Measurements from ENCODE around the gene EFCAB6. TPM values are rescaled to one million over a fixed set of nuclear protein-coding genes. Genes with fewer than 3 reads are reported as not detected.

The EFCAB6 gene
- total and polyA plus RNA-seq, 2 donors (not counting 3 experiments of a cell fraction or from before 2014, with no cell fraction given): 0.07 to 0.31 TPM

DNA sequence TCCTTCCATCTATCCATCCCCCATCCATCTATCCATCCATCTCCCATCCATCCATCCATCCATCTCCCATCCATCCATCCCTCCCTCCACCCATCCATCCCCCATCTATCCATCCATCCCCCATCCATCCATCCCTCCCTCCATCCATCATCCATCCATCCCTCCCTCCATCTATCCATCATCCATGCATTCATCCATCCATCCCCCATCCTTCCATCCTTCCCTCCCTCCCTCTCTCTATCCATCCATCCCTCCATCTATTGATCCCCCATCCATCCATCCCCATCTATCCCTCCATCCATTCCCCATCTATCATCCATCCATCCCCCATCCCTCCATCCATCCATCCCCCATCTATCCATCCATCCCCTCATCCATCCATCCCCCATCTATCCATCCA, 303.6 kb downstream of the EFCAB6 start:
- H3K4me3 ChIP-seq (replicated peaks in 1 of 3; ENCODE audit: insufficient read depth in 1 of 3, low read depth in 1 of 3, low read length in 3 of 3): no peak overlapping the region
- intact Hi-C loops (cut with micrococcal nuclease): no loop called here
- no peak overlapping the region for H3K9ac ChIP-seq (replicated peaks; ENCODE audit: extremely low read depth, insufficient read depth, low read length)
- FAIRE-seq: no peak
- no peak overlapping the region for H3K27ac ChIP-seq (ENCODE audit: insufficient read depth, low read depth, low read length)
- H3K79me2 ChIP-seq (ENCODE audit: control insufficient read depth, insufficient read depth, low read length): no peaks in the 10 kb centered on the region
- H4K20me1 ChIP-seq (replicated peaks; ENCODE audit: control insufficient read depth, extremely low read depth, insufficient read depth, low read length): no peaks in the 10 kb centered on the region
- no peaks in the 10 kb centered on the region for H3K27me3 ChIP-seq (ENCODE audit: control insufficient read depth in 2 of 2, insufficient read depth in 2 of 2, low read length in 2 of 2)
- dilution Hi-C loops (cut with MboI; ENCODE audit: extremely low pct_ligation_motif_present, low sequenced_read_pairs): no loop called here
- H3K36me3 ChIP-seq (ENCODE audit: control insufficient read depth in 2 of 2, extremely low read depth in 1 of 2, insufficient read depth in 2 of 2, low read length in 2 of 2): no peaks in the 10 kb centered on the region
- DNase-seq (ENCODE audit: low read depth, low spot score): no peak
- ChIA-PET CTCF (no interaction called here), POLR2A (no interaction called here)
- H2AFZ ChIP-seq (ENCODE audit: low read depth, low read length): no peak overlapping the region
- no peaks in the 10 kb centered on the region for H3K9me1 ChIP-seq (replicated peaks; ENCODE audit: control insufficient read depth, extremely low read depth, insufficient read depth, low read length)
- peaks cover 5% of the 10 kb centered on the region for H3K9me3 ChIP-seq (replicated peaks; ENCODE audit: control insufficient read depth, insufficient read depth, low read length)
- H3K4me1 ChIP-seq (ENCODE audit: control insufficient read depth, extremely low read depth, insufficient read depth, low read length): no peaks in the 10 kb centered on the region
- TF ChIP-seq JUN (IDR thresholded peaks at IDR 0.05; ENCODE audit: borderline replicate concordance, insufficient read depth, insufficient read length, low read depth): no peak
- TF ChIP-seq EZH2 (IDR thresholded peaks at IDR 0.05; ENCODE audit: borderline replicate concordance, low read depth, low read length, severe bottlenecking): no peak
- TF ChIP-seq FOS (IDR thresholded peaks at IDR 0.05; ENCODE audit: borderline replicate concordance, insufficient read depth, low read length): no peak
- TF ChIP-seq POLR2A (IDR thresholded peaks at IDR 0.05; ENCODE audit: low read depth, low read length): no peak
- TF ChIP-seq MYC (IDR thresholded peaks at IDR 0.05; ENCODE audit: low read depth, low read length): no peak
- no TSS peak for BruUV-seq (replicated peaks)
- no peak overlapping the region for H3K4me2 ChIP-seq (ENCODE audit: insufficient read depth, low read length)

DNA sequence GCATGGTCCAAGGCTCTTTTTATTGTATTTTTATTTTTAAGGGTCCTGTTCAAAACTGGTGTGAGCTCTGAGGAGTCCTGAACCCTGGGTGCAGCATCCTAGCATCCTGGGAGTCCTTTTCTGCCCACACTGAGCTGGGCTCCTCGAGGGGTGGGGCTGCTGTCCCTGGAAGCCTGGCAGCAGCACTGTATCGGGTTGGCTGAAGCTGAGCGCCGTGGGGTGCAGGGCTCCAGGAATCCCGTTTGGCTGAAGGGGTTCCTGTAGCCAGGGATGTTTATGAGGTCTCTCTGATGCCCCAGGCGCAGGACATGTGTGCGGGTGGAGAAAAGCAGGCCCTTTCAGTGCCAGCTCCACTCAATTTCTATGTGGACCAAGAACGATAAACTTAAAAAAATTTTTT, 304.9 kb downstream of the EFCAB6 start:
- POLR2A ChIA-PET: no interaction called here
- DNase-seq (ENCODE audit: low read depth, low spot score) (no peak), FAIRE-seq (no peak)
- H2AFZ ChIP-seq (ENCODE audit: low read depth, low read length): no peak overlapping the region
- no peak overlapping the region for H3K4me2 ChIP-seq (ENCODE audit: insufficient read depth, low read length)
- H3K27me3 ChIP-seq (ENCODE audit: control insufficient read depth in 2 of 2, insufficient read depth in 2 of 2, low read length in 2 of 2): no peaks in the 10 kb centered on the region
- H3K9me3 ChIP-seq (replicated peaks; ENCODE audit: control insufficient read depth, insufficient read depth, low read length): peaks cover 7% of the 10 kb centered on the region
- H4K20me1 ChIP-seq (replicated peaks; ENCODE audit: control insufficient read depth, extremely low read depth, insufficient read depth, low read length): no peaks in the 10 kb centered on the region
- no peaks in the 10 kb centered on the region for H3K9me1 ChIP-seq (replicated peaks; ENCODE audit: control insufficient read depth, extremely low read depth, insufficient read depth, low read length)
- no peak overlapping the region for H3K4me3 ChIP-seq (replicated peaks in 1 of 3; ENCODE audit: insufficient read depth in 1 of 3, low read depth in 1 of 3, low read length in 3 of 3)
- no peak overlapping the region for H3K9ac ChIP-seq (replicated peaks; ENCODE audit: extremely low read depth, insufficient read depth, low read length)
- intact Hi-C loops (cut with micrococcal nuclease) (no loop called here), dilution Hi-C loops (cut with MboI; ENCODE audit: extremely low pct_ligation_motif_present, low sequenced_read_pairs) (no loop called here)
- no peak overlapping the region for H3K27ac ChIP-seq (ENCODE audit: insufficient read depth, low read depth, low read length)
- H3K4me1 ChIP-seq (ENCODE audit: control insufficient read depth, extremely low read depth, insufficient read depth, low read length): no peaks in the 10 kb centered on the region
- H3K79me2 ChIP-seq (ENCODE audit: control insufficient read depth, insufficient read depth, low read length): no peaks in the 10 kb centered on the region
- TF ChIP-seq JUN (IDR thresholded peaks at IDR 0.05; ENCODE audit: borderline replicate concordance, insufficient read depth, insufficient read length, low read depth) (no peak), POLR2AphosphoS5 (IDR thresholded peaks at IDR 0.05; ENCODE audit: insufficient read depth, low read depth, low read length) (no peak), POLR2A (IDR thresholded peaks at IDR 0.05; ENCODE audit: low read depth, low read length) (no peak), MYC (IDR thresholded peaks at IDR 0.05; ENCODE audit: low read depth, low read length) (no peak), EZH2 (IDR thresholded peaks at IDR 0.05; ENCODE audit: borderline replicate concordance, low read depth, low read length, severe bottlenecking) (no peak), FOS (IDR thresholded peaks at IDR 0.05; ENCODE audit: borderline replicate concordance, insufficient read depth, low read length) (no peak), GATA2 (IDR thresholded peaks at IDR 0.05; ENCODE audit: insufficient read depth, insufficient read length, low read depth, low read length) (no peak)
- TF ChIP-seq, protein P1, sequence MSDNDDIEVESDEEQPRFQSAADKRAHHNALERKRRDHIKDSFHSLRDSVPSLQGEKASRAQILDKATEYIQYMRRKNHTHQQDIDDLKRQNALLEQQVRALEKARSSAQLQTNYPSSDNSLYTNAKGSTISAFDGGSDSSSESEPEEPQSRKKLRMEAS (IDR thresholded peaks at IDR 0.05; ENCODE audit: insufficient read depth, insufficient read length): no peak
- TF ChIP-seq, protein P2, sequence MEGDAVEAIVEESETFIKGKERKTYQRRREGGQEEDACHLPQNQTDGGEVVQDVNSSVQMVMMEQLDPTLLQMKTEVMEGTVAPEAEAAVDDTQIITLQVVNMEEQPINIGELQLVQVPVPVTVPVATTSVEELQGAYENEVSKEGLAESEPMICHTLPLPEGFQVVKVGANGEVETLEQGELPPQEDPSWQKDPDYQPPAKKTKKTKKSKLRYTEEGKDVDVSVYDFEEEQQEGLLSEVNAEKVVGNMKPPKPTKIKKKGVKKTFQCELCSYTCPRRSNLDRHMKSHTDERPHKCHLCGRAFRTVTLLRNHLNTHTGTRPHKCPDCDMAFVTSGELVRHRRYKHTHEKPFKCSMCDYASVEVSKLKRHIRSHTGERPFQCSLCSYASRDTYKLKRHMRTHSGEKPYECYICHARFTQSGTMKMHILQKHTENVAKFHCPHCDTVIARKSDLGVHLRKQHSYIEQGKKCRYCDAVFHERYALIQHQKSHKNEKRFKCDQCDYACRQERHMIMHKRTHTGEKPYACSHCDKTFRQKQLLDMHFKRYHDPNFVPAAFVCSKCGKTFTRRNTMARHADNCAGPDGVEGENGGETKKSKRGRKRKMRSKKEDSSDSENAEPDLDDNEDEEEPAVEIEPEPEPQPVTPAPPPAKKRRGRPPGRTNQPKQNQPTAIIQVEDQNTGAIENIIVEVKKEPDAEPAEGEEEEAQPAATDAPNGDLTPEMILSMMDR (IDR thresholded peaks at IDR 0.05; ENCODE audit: extremely low read depth in 1 of 2, insufficient read depth in 1 of 2, low read depth in 1 of 2, low read length in 2 of 2): no peak
- H3K36me3 ChIP-seq (ENCODE audit: control insufficient read depth in 2 of 2, extremely low read depth in 1 of 2, insufficient read depth in 2 of 2, low read length in 2 of 2): no peaks in the 10 kb centered on the region
- CTCF ChIA-PET: no interaction called here
- BruUV-seq (replicated peaks): no TSS peak

All from endothelial cell of umbilical vein (primary cell).